VCaP (cell line): ENCODE measurements around the gene NQO2.
"Not testable (repeated sequence)": the region's sequence is repeated elsewhere in the genome, so short reads cannot be mapped to it uniquely, and the experiment has no call there.

Experiments
- H3K27ac ChIP-seq: fragments of 450-650 bp; 2 replicates; pipeline ENCODE4 v1.5.1; 2017
- CTCF ChIP-seq: fragments of 450-650 bp; conservative IDR thresholded peaks from 2 replicates; pipeline ENCODE4 v1.5.1; 2017; ENCODE audit warnings: mild to moderate bottlenecking, moderate library complexity

Gene NQO2

DNA sequence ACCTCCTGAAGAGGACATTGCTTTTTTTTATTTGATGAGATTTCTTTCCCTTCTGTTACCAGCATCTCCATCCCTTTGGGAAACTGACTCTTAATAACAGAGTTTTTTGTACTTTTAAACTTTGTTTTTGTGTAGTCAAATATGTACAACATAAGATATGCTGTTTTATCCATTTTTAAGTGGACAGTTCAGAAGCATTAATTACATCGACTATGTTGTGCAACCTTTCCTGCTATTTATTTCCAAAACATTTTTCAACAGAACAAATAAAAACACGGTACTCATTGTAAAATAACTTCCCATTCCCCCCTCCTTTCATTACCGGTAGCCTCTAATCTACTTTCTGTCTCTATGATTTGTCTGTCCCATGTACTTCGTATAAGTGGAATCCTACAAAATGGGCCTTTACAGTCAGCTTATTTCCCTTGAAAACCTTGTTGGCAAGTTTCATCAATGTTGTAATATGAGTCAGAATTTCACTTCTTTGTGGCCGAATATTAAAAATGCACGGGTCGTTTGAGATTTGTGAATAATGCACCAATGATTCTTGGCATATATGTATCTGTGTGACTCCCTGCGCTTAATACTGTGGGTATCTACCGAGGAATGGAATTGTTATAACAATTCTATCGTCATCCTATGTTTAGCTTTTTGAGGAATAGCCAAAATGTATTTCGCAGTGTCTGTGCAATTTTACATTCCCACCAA, 57.5 kb downstream of the NQO2 start:
- TF ChIP-seq CTCF, result no peak

DNA sequence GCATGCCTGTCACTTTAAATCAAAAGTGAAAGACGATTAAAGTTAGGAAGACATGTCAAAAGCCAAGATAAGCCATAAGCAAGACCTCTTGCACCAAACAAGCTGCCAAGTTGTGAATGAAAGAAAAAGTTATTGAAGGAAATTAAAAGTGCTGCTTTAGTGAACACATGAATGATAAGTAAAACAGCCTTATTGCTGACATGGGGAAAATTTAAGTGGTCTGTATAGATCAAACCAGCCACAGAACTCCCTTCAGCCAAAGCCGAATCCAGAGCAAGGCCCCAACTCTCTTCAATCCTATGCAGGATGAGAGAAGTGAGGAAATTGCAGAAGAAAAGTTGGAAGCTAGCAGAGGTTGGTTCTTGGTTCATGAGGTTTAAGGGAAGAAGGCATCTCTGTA, 59.3 kb downstream of the NQO2 start:
- H3K27ac ChIP-seq, result no peak overlapping the region
- TF ChIP-seq CTCF, result no peak

More for the DNA sequence above, 57.5 kb downstream of the NQO2 start:
- H3K27ac ChIP-seq, result no peak overlapping the region

DNA sequence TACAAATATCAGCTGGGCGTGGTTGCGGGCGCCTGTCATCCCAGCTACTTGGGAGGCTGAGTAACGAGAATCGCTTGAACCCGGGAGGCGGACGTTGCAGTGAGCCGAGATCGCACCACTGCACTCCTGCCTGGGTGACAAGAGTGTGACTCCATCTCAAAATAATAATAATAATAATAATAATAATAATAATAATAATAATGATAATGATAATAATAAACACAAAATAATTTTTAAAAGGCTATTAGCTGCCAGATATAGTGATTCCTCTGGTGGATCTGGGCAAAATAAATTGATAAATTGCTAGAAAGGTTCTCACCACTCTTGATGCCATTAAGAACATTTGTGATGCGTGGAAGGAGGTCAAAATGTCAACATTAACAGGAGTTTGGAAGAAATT, 60.4 kb downstream of the NQO2 start:
- H3K27ac ChIP-seq, result not testable (repeated sequence)

- no peak for TF ChIP-seq CTCF
- no peak overlapping the region for H3K27ac ChIP-seq
Observed at GRCh38 chr6:3061501-3061941, 61.8 kb downstream of the NQO2 start.

- peak overlapping the region; percentile 56 for H3K27ac ChIP-seq
Observed at GRCh38 chr6:3063340-3063732, 63.6 kb downstream of the NQO2 start.

GRCh38 chr6:3063733-3064700, 64.3 kb downstream of the NQO2 start:
- no peak for TF ChIP-seq CTCF
- peak overlapping the region; percentile 56 for H3K27ac ChIP-seq

- peak within 1 kb of the TSS; percentile 88 for H3K27ac ChIP-seq
- peak; percentile 4; the same call in 1 of the 2 replicates for TF ChIP-seq CTCF
Observed at GRCh38 chr6:3068329-3069214, 68.9 kb downstream of the NQO2 start, which contains the start of gene RIPK1. TSS of gene RIPK1 (plus strand) at chr6:3068494. CDS start at chr6:3076824, 8,330 bp downstream.
